ENCODE data around the gene GPR3. TPM values are rescaled to one million over a fixed set of nuclear protein-coding genes. Genes with fewer than 3 reads are reported as not detected.
A peak's percentile ranks its signal among the peaks of the same experiment; 100 is the strongest.
"Not testable (repeated sequence)": the region's sequence is repeated elsewhere in the genome, so short reads cannot be mapped to it uniquely, and the experiment has no call there.

The GPR3 gene
- total RNA-seq, 1 donor from 2014 or later, result 3.3 TPM

- DNase-seq, result no peak
- intact Hi-C loops (cut with micrococcal nuclease), result no loop called here
- peaks cover 57% of the 10 kb centered on the region for H3K4me1 Mint-ChIP-seq
- no peaks in the 10 kb centered on the region for H3K9me3 Mint-ChIP-seq
- H3K36me3 Mint-ChIP-seq (ENCODE audit: low read depth), result peaks cover 27% of the 10 kb centered on the region
- peak overlapping the region; percentile 19 for H3K4me3 Mint-ChIP-seq
- peak overlapping the region; percentile 50 for H3K27ac Mint-ChIP-seq
- no peaks in the 10 kb centered on the region for H3K27me3 Mint-ChIP-seq
Observed at GRCh38 chr1:27427329-27427728, 34.9 kb downstream of the GPR3 start.

GRCh38 chr1:27427816-27428315 is 35.4 kb downstream of the GPR3 start:
- H3K27me3 Mint-ChIP-seq, result no peaks in the 10 kb centered on the region
- intact Hi-C loops (cut with micrococcal nuclease), result no loop called here
- H3K4me1 Mint-ChIP-seq, result peaks cover 53% of the 10 kb centered on the region
- H3K27ac Mint-ChIP-seq, result peak overlapping the region; percentile 83
- H3K9me3 Mint-ChIP-seq, result no peaks in the 10 kb centered on the region
- H3K4me3 Mint-ChIP-seq, result peak overlapping the region; percentile 85
- no peak for DNase-seq
- H3K36me3 Mint-ChIP-seq (ENCODE audit: low read depth), result peaks cover 24% of the 10 kb centered on the region

- peaks cover 54% of the 10 kb centered on the region for H3K4me1 Mint-ChIP-seq
Observed at GRCh38 chr1:27428316-27429028, 36.0 kb downstream of the GPR3 start.

GRCh38 chr1:27429029-27429425 is 36.6 kb downstream of the GPR3 start:
- no peak for DNase-seq
- peak overlapping the region; percentile 85 for H3K4me3 Mint-ChIP-seq
- H3K9me3 Mint-ChIP-seq, result no peaks in the 10 kb centered on the region
- peaks cover 54% of the 10 kb centered on the region for H3K4me1 Mint-ChIP-seq
- intact Hi-C loops (cut with micrococcal nuclease), result no loop called here
- H3K27ac Mint-ChIP-seq, result peak overlapping the region; percentile 83
- no peaks in the 10 kb centered on the region for H3K27me3 Mint-ChIP-seq
- H3K36me3 Mint-ChIP-seq (ENCODE audit: low read depth), result peaks cover 22% of the 10 kb centered on the region

More at GRCh38 chr1:27428316-27429028, 36.0 kb downstream of the GPR3 start:
- intact Hi-C loops (cut with micrococcal nuclease), result no loop called here
- Mint-ChIP-seq H3K4me3 (peak overlapping the region; percentile 85), H3K27me3 (no peaks in the 10 kb centered on the region), H3K9me3 (no peaks in the 10 kb centered on the region), H3K27ac (peak overlapping the region; percentile 83), H3K36me3 (ENCODE audit: low read depth) (peaks cover 24% of the 10 kb centered on the region)
- DNase-seq, result peak; percentile 65

GRCh38 chr1:27430903-27431600 is 38.6 kb downstream of the GPR3 start:
- peak; percentile 80 for DNase-seq
- Mint-ChIP-seq H3K36me3 (ENCODE audit: low read depth) (peaks cover 17% of the 10 kb centered on the region), H3K4me1 (peaks cover 55% of the 10 kb centered on the region), H3K4me3 (peak overlapping the region; percentile 66), H3K27ac (peak overlapping the region; percentile 80), H3K9me3 (no peaks in the 10 kb centered on the region), H3K27me3 (no peaks in the 10 kb centered on the region)
- intact Hi-C loops (cut with micrococcal nuclease), result loop anchor here (2.0 kb wide), 2 partner anchors 14 kb away; no protein-coding TSS in a partner anchor

- H3K4me1 Mint-ChIP-seq, result peaks cover 58% of the 10 kb centered on the region
- H3K27ac Mint-ChIP-seq, result peak overlapping the region; percentile 80
- no peaks in the 10 kb centered on the region for H3K27me3 Mint-ChIP-seq
Observed at GRCh38 chr1:27431601-27431940, 39.1 kb downstream of the GPR3 start.

GRCh38 chr1:27432725-27433124 is 40.3 kb downstream of the GPR3 start:
- H3K36me3 Mint-ChIP-seq (ENCODE audit: low read depth); DNase-seq; intact Hi-C loops (cut with micrococcal nuclease); H3K4me3 Mint-ChIP-seq; H3K9me3 Mint-ChIP-seq; H3K27ac Mint-ChIP-seq; H3K27me3 Mint-ChIP-seq: not testable (repeated sequence)
- peaks cover 64% of the 10 kb centered on the region for H3K4me1 Mint-ChIP-seq

More at GRCh38 chr1:27431601-27431940, 39.1 kb downstream of the GPR3 start:
- intact Hi-C loops (cut with micrococcal nuclease), result loop anchor here (2.0 kb wide), 2 partner anchors 13 to 15 kb away; no protein-coding TSS in a partner anchor
- Mint-ChIP-seq H3K36me3 (ENCODE audit: low read depth) (peaks cover 15% of the 10 kb centered on the region), H3K9me3 (no peaks in the 10 kb centered on the region), H3K4me3 (peak overlapping the region; percentile 66)
- no peak for DNase-seq

GRCh38 chr1:27433706-27434105 is 41.3 kb downstream of the GPR3 start:
- peaks cover 69% of the 10 kb centered on the region for H3K4me1 Mint-ChIP-seq
- DNase-seq, result no peak
- H3K27ac Mint-ChIP-seq, result peak overlapping the region; percentile 27
- H3K4me3 Mint-ChIP-seq, result no peak overlapping the region
- H3K36me3 Mint-ChIP-seq (ENCODE audit: low read depth), result peaks cover 6% of the 10 kb centered on the region
- no peaks in the 10 kb centered on the region for H3K9me3 Mint-ChIP-seq
- H3K27me3 Mint-ChIP-seq, result no peaks in the 10 kb centered on the region
- intact Hi-C loops (cut with micrococcal nuclease), result no loop called here

- no peaks in the 10 kb centered on the region for H3K27me3 Mint-ChIP-seq
Observed at GRCh38 chr1:27435566-27436203, 43.3 kb downstream of the GPR3 start.

GRCh38 chr1:27436204-27437159 is 44.1 kb downstream of the GPR3 start:
- H3K4me1 Mint-ChIP-seq, result peaks cover 59% of the 10 kb centered on the region
- intact Hi-C loops (cut with micrococcal nuclease), result loop anchor here (1.0 to 2.0 kb wide), 2 partner anchors 9 to 18 kb away; no protein-coding TSS in a partner anchor
- H3K4me3 Mint-ChIP-seq, result peak overlapping the region; percentile 68
- no peaks in the 10 kb centered on the region for H3K9me3 Mint-ChIP-seq
- H3K36me3 Mint-ChIP-seq (ENCODE audit: low read depth), result peaks cover 14% of the 10 kb centered on the region
- H3K27ac Mint-ChIP-seq, result peak overlapping the region; percentile 80
- peak; percentile 70 for DNase-seq
- no peaks in the 10 kb centered on the region for H3K27me3 Mint-ChIP-seq

More at GRCh38 chr1:27435566-27436203, 43.3 kb downstream of the GPR3 start:
- Mint-ChIP-seq H3K4me1 (peaks cover 67% of the 10 kb centered on the region), H3K36me3 (ENCODE audit: low read depth) (peaks cover 14% of the 10 kb centered on the region), H3K4me3 (peak overlapping the region; percentile 68), H3K9me3 (no peaks in the 10 kb centered on the region), H3K27ac (peak overlapping the region; percentile 80)
- intact Hi-C loops (cut with micrococcal nuclease), result loop anchor here (1.0 to 2.0 kb wide), 2 partner anchors 10 to 17 kb away; no protein-coding TSS in a partner anchor
- no peak for DNase-seq

- Mint-ChIP-seq H3K27me3 (no peaks in the 10 kb centered on the region), H3K36me3 (ENCODE audit: low read depth) (peaks cover 14% of the 10 kb centered on the region), H3K4me3 (no peak overlapping the region), H3K9me3 (no peaks in the 10 kb centered on the region), H3K4me1 (peaks cover 49% of the 10 kb centered on the region), H3K27ac (peak overlapping the region; percentile 38)
- intact Hi-C loops (cut with micrococcal nuclease), result no loop called here
- no peak for DNase-seq
Observed at GRCh38 chr1:27438621-27439061, 46.2 kb downstream of the GPR3 start.

- Mint-ChIP-seq H3K27me3 (no peaks in the 10 kb centered on the region), H3K27ac (peak overlapping the region; percentile 38), H3K36me3 (ENCODE audit: low read depth) (peaks cover 18% of the 10 kb centered on the region), H3K4me1 (peaks cover 51% of the 10 kb centered on the region), H3K4me3 (no peak overlapping the region), H3K9me3 (no peaks in the 10 kb centered on the region)
- DNase-seq, result no peak
- intact Hi-C loops (cut with micrococcal nuclease), result no loop called here
Observed at GRCh38 chr1:27439150-27439549, 46.7 kb downstream of the GPR3 start.

- Mint-ChIP-seq H3K9me3 (no peaks in the 10 kb centered on the region), H3K4me3 (peak overlapping the region; percentile 70), H3K4me1 (peaks cover 37% of the 10 kb centered on the region)
Observed at GRCh38 chr1:27444632-27445031, 52.2 kb downstream of the GPR3 start.

More at GRCh38 chr1:27444632-27445031, 52.2 kb downstream of the GPR3 start:
- H3K27ac Mint-ChIP-seq, result peak overlapping the region; percentile 97
- H3K27me3 Mint-ChIP-seq, result no peaks in the 10 kb centered on the region
- H3K36me3 Mint-ChIP-seq (ENCODE audit: low read depth), result peaks cover 23% of the 10 kb centered on the region
- intact Hi-C loops (cut with micrococcal nuclease), result loop anchor here (1.0 to 5.0 kb wide), 5 partner anchors 8 to 78 kb away; no protein-coding TSS in a partner anchor
- no peak for DNase-seq

Measured in activated CD4-positive, alpha-beta T cell treated with anti-CD3 and anti-CD28 coated beads, Interleukin-2, amount 10 ng/mL, durations not matched to agents 24 days and 14 days (primary cell).